Nephron progenitor cell (in vitro differentiated cells): ENCODE data around the gene TICAM2.

Experiments
- DNase-seq: peaks from one replicate; pipeline ENCODE4 v3.0.0; 2021
- H3K27ac Mint-ChIP-seq: 2 replicates; pipeline ENCODE4 v1.8.0; 2021; ENCODE audit warnings: mild to moderate bottlenecking, moderate library complexity, mixed read lengths
- H3K27me3 Mint-ChIP-seq: 2 replicates; pipeline ENCODE4 v1.8.0; 2021; ENCODE audit warnings: mild to moderate bottlenecking, low read depth, mixed read lengths; ENCODE audit not compliant: poor library complexity
- H3K36me3 Mint-ChIP-seq: 2 replicates; pipeline ENCODE4 v1.8.0; 2021; ENCODE audit warnings: low read depth, mixed read lengths
- H3K4me1 Mint-ChIP-seq: 2 replicates; pipeline ENCODE4 v1.8.0; 2021; ENCODE audit warnings: mixed read lengths
- H3K4me3 Mint-ChIP-seq: 2 replicates; pipeline ENCODE4 v1.8.0; 2021; ENCODE audit warnings: mild to moderate bottlenecking, moderate library complexity, mixed read lengths
- H3K9me3 Mint-ChIP-seq: 2 replicates; pipeline ENCODE4 v1.8.0; 2021; ENCODE audit warnings: mild to moderate bottlenecking, moderate library complexity, mixed read lengths
- TF ChIP-seq, protein P1 (sequence below): fragments of 200-600 bp; sonication (generic); IDR thresholded peaks from 2 replicates; pipeline ENCODE4 v1.5.0; 2021; ENCODE audit warnings: antibody characterized with exemption

The TICAM2 gene

DNA sequence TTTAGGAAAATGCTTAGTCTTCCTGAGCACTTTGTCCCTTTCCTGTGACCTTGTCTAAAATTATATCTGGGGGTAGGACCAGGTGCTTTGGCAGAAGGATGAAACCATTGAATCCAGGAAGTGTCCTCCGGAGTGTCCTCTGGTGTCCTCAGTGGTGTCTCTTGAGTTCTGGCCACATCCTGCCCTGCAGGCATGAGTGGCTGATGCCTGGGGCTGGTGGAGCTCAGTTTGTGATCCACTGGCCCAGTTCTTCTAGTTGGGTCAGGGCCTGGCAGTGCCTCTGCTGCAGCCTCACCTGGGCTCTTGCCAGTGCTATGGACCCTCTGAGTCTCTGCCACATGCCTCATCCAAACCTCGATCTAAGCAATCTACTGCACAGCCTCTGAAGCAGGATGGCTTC lies 38.0 kb upstream of the TICAM2 start:
- Mint-ChIP-seq H3K27ac (no peak overlapping the region), H3K27me3 (no peaks in the 10 kb centered on the region), H3K4me3 (no peak overlapping the region), H3K9me3 (no peaks in the 10 kb centered on the region), H3K4me1 (no peaks in the 10 kb centered on the region), H3K36me3 (no peaks in the 10 kb centered on the region)
- TF ChIP-seq, protein P1, sequence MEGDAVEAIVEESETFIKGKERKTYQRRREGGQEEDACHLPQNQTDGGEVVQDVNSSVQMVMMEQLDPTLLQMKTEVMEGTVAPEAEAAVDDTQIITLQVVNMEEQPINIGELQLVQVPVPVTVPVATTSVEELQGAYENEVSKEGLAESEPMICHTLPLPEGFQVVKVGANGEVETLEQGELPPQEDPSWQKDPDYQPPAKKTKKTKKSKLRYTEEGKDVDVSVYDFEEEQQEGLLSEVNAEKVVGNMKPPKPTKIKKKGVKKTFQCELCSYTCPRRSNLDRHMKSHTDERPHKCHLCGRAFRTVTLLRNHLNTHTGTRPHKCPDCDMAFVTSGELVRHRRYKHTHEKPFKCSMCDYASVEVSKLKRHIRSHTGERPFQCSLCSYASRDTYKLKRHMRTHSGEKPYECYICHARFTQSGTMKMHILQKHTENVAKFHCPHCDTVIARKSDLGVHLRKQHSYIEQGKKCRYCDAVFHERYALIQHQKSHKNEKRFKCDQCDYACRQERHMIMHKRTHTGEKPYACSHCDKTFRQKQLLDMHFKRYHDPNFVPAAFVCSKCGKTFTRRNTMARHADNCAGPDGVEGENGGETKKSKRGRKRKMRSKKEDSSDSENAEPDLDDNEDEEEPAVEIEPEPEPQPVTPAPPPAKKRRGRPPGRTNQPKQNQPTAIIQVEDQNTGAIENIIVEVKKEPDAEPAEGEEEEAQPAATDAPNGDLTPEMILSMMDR = no peak
- DNase-seq = no peak

DNA sequence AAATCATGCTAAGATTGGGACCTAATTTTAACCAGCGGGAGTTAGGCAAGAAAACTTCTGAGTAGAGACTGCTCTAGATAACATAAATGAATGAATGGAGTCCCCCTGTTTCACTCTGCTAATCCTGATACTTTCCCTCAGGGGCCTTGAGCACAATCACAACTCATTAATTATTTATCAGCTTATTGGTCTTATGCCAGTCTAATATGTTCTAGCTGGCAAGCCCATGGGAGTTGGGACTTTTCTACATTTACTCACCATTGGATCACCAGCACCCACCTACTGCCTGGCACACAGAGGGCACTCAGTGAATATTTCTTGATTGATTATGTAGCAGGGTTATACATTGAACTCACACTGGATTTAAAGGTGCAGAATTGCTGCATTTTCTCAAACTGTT lies 37.1 kb upstream of the TICAM2 start:
- TF ChIP-seq, protein P1 = no peak
- DNase-seq = no peak
- Mint-ChIP-seq H3K27me3 (no peaks in the 10 kb centered on the region), H3K36me3 (no peaks in the 10 kb centered on the region), H3K9me3 (no peaks in the 10 kb centered on the region), H3K27ac (no peak overlapping the region), H3K4me1 (peaks cover 3% of the 10 kb centered on the region), H3K4me3 (no peak overlapping the region)

DNA sequence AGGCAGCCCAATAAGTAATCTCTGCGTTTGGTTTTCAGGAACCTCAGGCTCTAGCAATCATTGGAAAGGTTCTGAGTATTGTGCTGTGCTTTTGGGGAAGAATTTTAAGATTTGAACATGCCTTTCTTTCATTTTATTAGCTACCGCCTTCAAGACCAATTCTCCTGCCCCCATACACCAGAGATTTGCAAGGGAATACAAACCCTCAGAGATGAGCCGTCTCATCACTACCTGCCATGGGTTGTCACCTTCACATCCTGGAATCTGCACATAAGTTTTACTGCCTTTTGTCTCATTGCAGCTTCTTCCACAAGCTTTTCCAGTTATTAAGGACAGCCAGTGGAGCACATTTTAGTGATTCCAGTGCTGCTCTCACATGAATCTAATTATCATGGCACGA lies 35.2 kb upstream of the TICAM2 start:
- no peak overlapping the region for H3K4me3 Mint-ChIP-seq
- TF ChIP-seq, protein P1 = no peak
- H3K36me3 Mint-ChIP-seq = no peaks in the 10 kb centered on the region
- H3K4me1 Mint-ChIP-seq = peaks cover 5% of the 10 kb centered on the region
- H3K27ac Mint-ChIP-seq = peak overlapping the region; percentile 71
- H3K9me3 Mint-ChIP-seq = no peaks in the 10 kb centered on the region
- no peaks in the 10 kb centered on the region for H3K27me3 Mint-ChIP-seq
- DNase-seq = no peak

GRCh38 chr5:115636008-115636407 lies 33.7 kb upstream of the TICAM2 start:
- H3K27ac Mint-ChIP-seq = no peak overlapping the region
- no peaks in the 10 kb centered on the region for H3K9me3 Mint-ChIP-seq
- TF ChIP-seq, protein P1 = no peak
- no peaks in the 10 kb centered on the region for H3K36me3 Mint-ChIP-seq
- no peak overlapping the region for H3K4me3 Mint-ChIP-seq
- no peak for DNase-seq
- H3K27me3 Mint-ChIP-seq = peaks cover 4% of the 10 kb centered on the region
- H3K4me1 Mint-ChIP-seq = peaks cover 5% of the 10 kb centered on the region

- peak overlapping the region; percentile 76 for H3K4me3 Mint-ChIP-seq
- H3K27me3 Mint-ChIP-seq = peaks cover 4% of the 10 kb centered on the region
- peaks cover 5% of the 10 kb centered on the region for H3K4me1 Mint-ChIP-seq
- no peak overlapping the region for H3K27ac Mint-ChIP-seq
- peak; percentile 89 for DNase-seq
- H3K36me3 Mint-ChIP-seq = no peaks in the 10 kb centered on the region
- TF ChIP-seq, protein P1 = peak; percentile 91
- H3K9me3 Mint-ChIP-seq = no peaks in the 10 kb centered on the region
Observed at GRCh38 chr5:115634343-115635132, 32.3 kb upstream of the TICAM2 start.

DNA sequence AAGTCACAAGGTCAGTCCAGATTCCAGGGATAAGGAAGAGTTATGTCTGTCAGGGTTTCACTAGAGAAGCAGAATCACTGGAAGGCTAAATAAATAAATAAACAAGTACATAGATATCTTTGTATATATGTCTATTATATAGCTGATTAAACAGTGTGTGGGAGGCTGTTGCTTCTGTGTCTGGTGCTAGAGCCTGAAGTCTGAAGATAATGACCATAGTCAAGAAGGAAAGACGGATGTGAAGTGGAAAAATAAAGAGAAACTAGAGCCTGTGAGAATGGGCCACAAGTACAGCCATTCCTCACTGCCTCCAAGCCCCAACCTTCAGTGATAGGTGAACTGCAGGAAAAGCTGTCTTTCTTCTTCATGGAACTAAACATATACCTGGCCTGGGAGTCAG lies 27.6 kb upstream of the TICAM2 start:
- Mint-ChIP-seq H3K27ac (no peak overlapping the region), H3K9me3 (no peaks in the 10 kb centered on the region), H3K36me3 (no peaks in the 10 kb centered on the region)

More for the DNA sequence above, 27.6 kb upstream of the TICAM2 start:
- H3K4me3 Mint-ChIP-seq = no peak overlapping the region
- DNase-seq = no peak
- H3K27me3 Mint-ChIP-seq = peaks cover 4% of the 10 kb centered on the region
- peaks cover 15% of the 10 kb centered on the region for H3K4me1 Mint-ChIP-seq
- TF ChIP-seq, protein P1 = no peak
